ENCODE data around the gene SELENOO. TPM values are rescaled to one million over a fixed set of nuclear protein-coding genes. Genes with fewer than 3 reads are reported as not detected.

SELENOO gene
- total RNA-seq, 2 experiments from 2014 or later = 34.0 to 44.2 TPM

DNA sequence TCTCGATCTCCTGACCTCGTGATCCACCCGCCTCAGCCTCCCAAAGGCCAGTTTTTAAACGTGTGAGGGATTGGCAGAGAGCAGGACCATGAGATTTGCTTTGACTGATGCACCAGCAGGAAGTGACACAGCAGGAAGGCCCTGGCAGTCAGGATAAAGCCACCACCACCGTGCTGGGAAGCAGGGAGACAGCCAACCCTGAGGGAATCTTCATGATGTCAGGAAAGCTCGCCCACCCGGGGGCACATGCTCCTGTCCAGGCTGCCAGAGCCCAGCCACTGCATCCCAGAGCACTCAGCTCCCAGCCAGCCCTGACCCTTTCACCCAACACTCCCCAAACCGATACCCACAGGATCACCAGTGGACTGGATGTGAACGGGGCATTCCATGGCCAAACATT is 37.9 kb downstream of the SELENOO start:
- Histone ChIP-seq H3K4me1 (ENCODE audit: insufficient read depth, low read length, poor library complexity, severe bottlenecking) (peaks cover 10% of the 10 kb centered on the region), H3K27ac (ENCODE audit: low read depth, low read length, poor library complexity, severe bottlenecking) (no peak overlapping the region), H3K79me2 (ENCODE audit: insufficient read depth, low read depth, low read length) (peaks cover 61% of the 10 kb centered on the region), H3K4me3 (ENCODE audit: low read depth, low read length, poor library complexity, severe bottlenecking) (no peak overlapping the region), H3K9me3 (ENCODE audit: low read length) (no peaks in the 10 kb centered on the region; the same call in 1 of the 2 replicates), H2AFZ (ENCODE audit: low read length) (no peak overlapping the region), H3K4me2 (ENCODE audit: low read length) (no peak overlapping the region), H3K36me3 (ENCODE audit: insufficient read depth, low read length) (peaks cover 40% of the 10 kb centered on the region), H4K20me1 (ENCODE audit: insufficient read depth, low read length) (no peaks in the 10 kb centered on the region), H3K9me2 (ENCODE audit: insufficient read depth, low read length) (no peaks in the 10 kb centered on the region)
- intact Hi-C loops (cut with micrococcal nuclease; ENCODE audit: unreplicated experiment) = no loop called here
- CTCF ChIA-PET (ENCODE audit: unreplicated experiment) = no interaction called here
- no peak for DNase-seq (ENCODE audit: low spot score)
- no TSS peak for BruUV-seq (replicated peaks)
- TF ChIP-seq CTCF (conservative IDR thresholded peaks at IDR 0.05; ENCODE audit: low read length) (no peak), EZH2phosphoT487 (IDR thresholded peaks at IDR 0.05; ENCODE audit: borderline replicate concordance, low read depth, low read length) (no peak)
- POLR2A ChIA-PET = no interaction called here

- peaks cover 25% of the 10 kb centered on the region for H3K4me1 ChIP-seq (ENCODE audit: insufficient read depth, low read length, poor library complexity, severe bottlenecking)
- H3K79me2 ChIP-seq (ENCODE audit: insufficient read depth, low read depth, low read length) = peaks cover 63% of the 10 kb centered on the region
- H3K9me2 ChIP-seq (ENCODE audit: insufficient read depth, low read length) = no peaks in the 10 kb centered on the region
- H4K20me1 ChIP-seq (ENCODE audit: insufficient read depth, low read length) = no peaks in the 10 kb centered on the region
- no peak for TF ChIP-seq EZH2phosphoT487 (IDR thresholded peaks at IDR 0.05; ENCODE audit: borderline replicate concordance, low read depth, low read length)
- no peak for TF ChIP-seq CTCF (conservative IDR thresholded peaks at IDR 0.05; ENCODE audit: low read length)
- peak overlapping the region; percentile 81 for H3K4me3 ChIP-seq (ENCODE audit: low read depth, low read length, poor library complexity, severe bottlenecking)
- H3K36me3 ChIP-seq (ENCODE audit: insufficient read depth, low read length) = peaks cover 43% of the 10 kb centered on the region
- ChIA-PET CTCF (ENCODE audit: unreplicated experiment) (no interaction called here), POLR2A (interaction anchor here (0.8 kb wide), 1 partner anchor 283 kb away, joined by 3 read pairs; no protein-coding TSS in a partner anchor)
- intact Hi-C loops (cut with micrococcal nuclease; ENCODE audit: unreplicated experiment) = loop anchor here (5.0 to 10.0 kb wide), 3 partner anchors 232 to 285 kb away; partner anchors contain the start of genes LMF2, NCAPH2, SBF1 and SCO2
- no peak for DNase-seq (ENCODE audit: low spot score)
- peak overlapping the region; percentile 95 for H3K4me2 ChIP-seq (ENCODE audit: low read length)
- BruUV-seq (replicated peaks) = no TSS peak
- no peaks in the 10 kb centered on the region for H3K9me3 ChIP-seq (ENCODE audit: low read length)
- peak overlapping the region; percentile 37 for H3K27ac ChIP-seq (ENCODE audit: low read depth, low read length, poor library complexity, severe bottlenecking)
- H2AFZ ChIP-seq (ENCODE audit: low read length) = no peak overlapping the region
These were observed 41.7 kb downstream of the SELENOO start for GRCh38 chr22:50242406-50242949.

GRCh38 chr22:50243685-50244419 is 43.0 kb downstream of the SELENOO start:
- peaks cover 40% of the 10 kb centered on the region for H3K36me3 ChIP-seq (ENCODE audit: insufficient read depth, low read length)
- TSS peak; percentile 68 for BruUV-seq (replicated peaks)
- H4K20me1 ChIP-seq (ENCODE audit: insufficient read depth, low read length) = no peaks in the 10 kb centered on the region
- H3K4me2 ChIP-seq (ENCODE audit: low read length) = peak overlapping the region; percentile 95
- intact Hi-C loops (cut with micrococcal nuclease; ENCODE audit: unreplicated experiment) = loop anchor here (5.0 to 10.0 kb wide), 3 partner anchors 231 to 283 kb away; partner anchors contain the start of genes LMF2, NCAPH2, SBF1 and SCO2
- H3K79me2 ChIP-seq (ENCODE audit: insufficient read depth, low read depth, low read length) = peaks cover 63% of the 10 kb centered on the region
- ChIA-PET CTCF (ENCODE audit: unreplicated experiment) (no interaction called here), POLR2A (interaction anchor here (0.7 kb wide), 1 partner anchor 91 kb away, joined by 3 read pairs; no protein-coding TSS in a partner anchor)
- DNase-seq (ENCODE audit: low spot score) = no peak
- H3K9me2 ChIP-seq (ENCODE audit: insufficient read depth, low read length) = no peaks in the 10 kb centered on the region
- H3K4me1 ChIP-seq (ENCODE audit: insufficient read depth, low read length, poor library complexity, severe bottlenecking) = peaks cover 37% of the 10 kb centered on the region
- H3K9me3 ChIP-seq (ENCODE audit: low read length) = no peaks in the 10 kb centered on the region
- H2AFZ ChIP-seq (ENCODE audit: low read length) = no peak overlapping the region
- peak overlapping the region; percentile 62 for H3K27ac ChIP-seq (ENCODE audit: low read depth, low read length, poor library complexity, severe bottlenecking)
- H3K4me3 ChIP-seq (ENCODE audit: low read depth, low read length, poor library complexity, severe bottlenecking) = peak overlapping the region; percentile 81
- TF ChIP-seq CTCF (conservative IDR thresholded peaks at IDR 0.05; ENCODE audit: low read length) = no peak
- TF ChIP-seq EZH2phosphoT487 (IDR thresholded peaks at IDR 0.05; ENCODE audit: borderline replicate concordance, low read depth, low read length) = no peak

All from OCI-LY7 (cell line).